ENCODE data around the gene NTSR1.

- no peak for TF ChIP-seq CTCF (IDR thresholded peaks at IDR 0.05)
- no peak for TF ChIP-seq EP300 (IDR thresholded peaks at IDR 0.05)
Observed at GRCh38 chr20:62790075-62790474, 81.4 kb downstream of the NTSR1 start.

Measured in ovary (tissue), 3 donors.